ENCODE measurements around the gene DAAM1.

- no peak for TF ChIP-seq CTCF (IDR thresholded peaks at IDR 0.05)
- no peak for TF ChIP-seq EZH2 (IDR thresholded peaks at IDR 0.05)
Observed at GRCh38 chr14:59189091-59189785, 771 bp downstream of the DAAM1 start.
